Panc1 (cell line): Measurements from ENCODE around the gene GCK. TPM values are rescaled to one million over a fixed set of nuclear protein-coding genes. Genes with fewer than 3 reads are reported as not detected.

Source experiments
- ATAC-seq: fragments of 200-7000 bp; cut with Tn5 transposase; 2 replicates; pipeline ENCODE4 v1.9.1; 2020; ENCODE audit warnings: mild to moderate bottlenecking, moderate library complexity
- BruUV-seq: library from RNA; stranded (reverse); fragments of 400-500 nt; replicated peaks from 2 replicates; lab custom pipeline; 2021; lab: Mats Ljungman, UMichigan
- CTCF ChIA-PET: fragments of 300-600 bp; sonication (Branson Sonifier 250); formaldehyde crosslinking; loops from one replicate; lab custom pipeline; 2022; ENCODE audit warnings: antibody characterized with exemption; lab: Charles Lee
- POLR2A ChIA-PET: fragments of 300-600 bp; sonication (Branson Sonifier 250); formaldehyde crosslinking; loops from one replicate; lab custom pipeline; 2022; ENCODE audit warnings: antibody characterized with exemption; lab: Charles Lee
- DNase-seq: peaks from one replicate; pipeline ENCODE4 v3.0.0-alpha.2; 2010; ENCODE audit warnings: low read depth, low spot score
- H3K27ac ChIP-seq: 2 replicates; pipeline ENCODE4 v1.5.1; 2011; ENCODE audit warnings: mild to moderate bottlenecking, low read length, inconsistent platforms
- H3K27me3 ChIP-seq: fragments of 200-500 bp; sonication (Bioruptor generic); 2 replicates; pipeline ENCODE4 v1.6.0; 2014; ENCODE audit warnings: low read length, inconsistent platforms; ENCODE audit not compliant: control insufficient read depth, insufficient read depth
- H3K36me3 ChIP-seq: fragments of 200-500 bp; sonication (Bioruptor generic); 2 replicates; pipeline ENCODE4 v1.5.1; 2014; ENCODE audit warnings: inconsistent platforms, mild to moderate bottlenecking, low read length, moderate library complexity; ENCODE audit not compliant: control insufficient read depth, insufficient read depth
- H3K4me1 ChIP-seq: 2 replicates; pipeline ENCODE4 v1.5.1; 2011; ENCODE audit warnings: inconsistent platforms, mild to moderate bottlenecking, low read length, moderate library complexity; ENCODE audit not compliant: control insufficient read depth, insufficient read depth
- H3K4me3 ChIP-seq, 2 experiments: 2 replicates each; pipeline ENCODE4 v1.5.1; 2011 to 2012; ENCODE audit warnings: low read depth in 2 of 2, low read length in 2 of 2, mild to moderate bottlenecking in 2 of 2, inconsistent platforms in 1 of 2, moderate library complexity in 1 of 2
- H3K9me3 ChIP-seq: fragments of 200-500 bp; sonication (Bioruptor generic); 2 replicates; pipeline ENCODE4 v1.5.1; 2014; ENCODE audit warnings: low read depth, mild to moderate bottlenecking, inconsistent platforms, low read length, moderate library complexity; ENCODE audit not compliant: control insufficient read depth, insufficient read depth
- POLR2AphosphoS5 ChIP-seq: IDR thresholded peaks from 2 replicates; pipeline ENCODE4 v1.6.1; 2012; ENCODE audit warnings: mild to moderate bottlenecking, low read depth, low read length, moderate library complexity
- SIN3A ChIP-seq: IDR thresholded peaks from 2 replicates; pipeline ENCODE4 v1.6.1; 2012; ENCODE audit warnings: low read depth, mild to moderate bottlenecking, low read length, moderate library complexity, borderline replicate concordance; ENCODE audit not compliant: insufficient read depth
- TCF7L2 ChIP-seq: IDR thresholded peaks from 2 replicates; pipeline ENCODE4 v1.6.1; 2011; ENCODE audit warnings: mild to moderate bottlenecking, low read depth, low read length, inconsistent platforms
- in situ Hi-C: cut with HindIII; loops from 2 replicates; pipeline ENCODE4 v1.10.0; 2016; ENCODE audit warnings: low sequenced_read_pairs, low pct_unique_long_range_greater_than_20kb
- intact Hi-C: fragments of 100-400 bp; cut with micrococcal nuclease; formaldehyde crosslinking; loops from one replicate; pipeline ENCODE4 v1.10.0; 2022; ENCODE audit not compliant: unreplicated experiment
- total RNA-seq: library from RNA; stranded (reverse); gene quantifications from one replicate; pipeline ENCODE4 v1.2.1, GENCODE V29; 2021; ENCODE audit not compliant: unreplicated experiment
- TF ChIP-seq, protein P1 (sequence below): fragments of 450-650 bp; IDR thresholded peaks from 2 replicates; pipeline ENCODE4 v1.5.1; 2017; ENCODE audit warnings: mild to moderate bottlenecking
- TF ChIP-seq, protein P2 (sequence below), 2 experiments: IDR thresholded peaks; 2 replicates each; pipeline ENCODE4 v1.6.1; 2011 to 2012; ENCODE audit warnings: low read depth in 2 of 2, control low read depth in 1 of 2, low read length in 1 of 2, mild to moderate bottlenecking in 1 of 2, moderate library complexity in 1 of 2; ENCODE audit not compliant: insufficient read depth in 1 of 2

Gene GCK
- total RNA-seq, 1 experiment from 2014 or later, result 0.36 TPM

DNA sequence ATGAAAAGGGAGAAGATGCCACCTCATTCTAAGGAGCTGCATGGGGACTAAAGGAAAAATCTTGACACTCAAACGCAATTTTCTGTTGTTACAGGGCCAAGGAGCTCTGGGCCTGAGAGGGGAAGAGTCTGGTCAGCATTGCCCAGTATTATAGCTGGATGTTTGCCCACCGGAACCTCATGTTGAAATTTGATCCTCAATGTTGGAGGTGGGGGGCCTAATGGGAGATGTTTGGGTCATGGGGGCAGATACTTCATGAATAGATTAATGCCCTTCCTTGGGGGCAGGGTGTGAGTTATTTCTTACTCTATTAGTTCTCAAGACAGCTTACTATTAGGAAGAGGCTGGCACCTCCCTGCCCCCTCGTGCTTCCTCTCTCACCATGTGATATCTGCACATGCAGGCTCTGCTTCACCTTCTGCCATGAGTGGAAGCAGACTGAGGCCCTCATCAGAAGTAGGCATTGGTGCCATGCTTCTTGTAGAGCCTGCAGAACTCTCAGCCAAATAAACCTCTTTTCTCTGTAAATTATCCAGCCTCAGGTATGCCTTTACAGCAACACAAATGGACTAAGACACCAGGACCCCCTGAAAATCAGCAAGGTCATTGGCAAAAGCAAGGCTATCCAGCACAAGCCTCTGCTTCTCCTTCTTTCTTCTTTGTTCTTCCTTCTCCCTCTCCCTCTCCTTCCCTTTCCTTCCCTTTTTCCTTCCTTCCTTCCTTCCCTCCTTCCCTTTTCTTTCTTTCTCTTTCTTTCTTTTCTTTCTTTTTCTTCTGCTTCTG is 15.1 kb downstream of the GCK start:
- TF ChIP-seq, protein P1, sequence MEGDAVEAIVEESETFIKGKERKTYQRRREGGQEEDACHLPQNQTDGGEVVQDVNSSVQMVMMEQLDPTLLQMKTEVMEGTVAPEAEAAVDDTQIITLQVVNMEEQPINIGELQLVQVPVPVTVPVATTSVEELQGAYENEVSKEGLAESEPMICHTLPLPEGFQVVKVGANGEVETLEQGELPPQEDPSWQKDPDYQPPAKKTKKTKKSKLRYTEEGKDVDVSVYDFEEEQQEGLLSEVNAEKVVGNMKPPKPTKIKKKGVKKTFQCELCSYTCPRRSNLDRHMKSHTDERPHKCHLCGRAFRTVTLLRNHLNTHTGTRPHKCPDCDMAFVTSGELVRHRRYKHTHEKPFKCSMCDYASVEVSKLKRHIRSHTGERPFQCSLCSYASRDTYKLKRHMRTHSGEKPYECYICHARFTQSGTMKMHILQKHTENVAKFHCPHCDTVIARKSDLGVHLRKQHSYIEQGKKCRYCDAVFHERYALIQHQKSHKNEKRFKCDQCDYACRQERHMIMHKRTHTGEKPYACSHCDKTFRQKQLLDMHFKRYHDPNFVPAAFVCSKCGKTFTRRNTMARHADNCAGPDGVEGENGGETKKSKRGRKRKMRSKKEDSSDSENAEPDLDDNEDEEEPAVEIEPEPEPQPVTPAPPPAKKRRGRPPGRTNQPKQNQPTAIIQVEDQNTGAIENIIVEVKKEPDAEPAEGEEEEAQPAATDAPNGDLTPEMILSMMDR, result no peak
- TF ChIP-seq, protein P2, sequence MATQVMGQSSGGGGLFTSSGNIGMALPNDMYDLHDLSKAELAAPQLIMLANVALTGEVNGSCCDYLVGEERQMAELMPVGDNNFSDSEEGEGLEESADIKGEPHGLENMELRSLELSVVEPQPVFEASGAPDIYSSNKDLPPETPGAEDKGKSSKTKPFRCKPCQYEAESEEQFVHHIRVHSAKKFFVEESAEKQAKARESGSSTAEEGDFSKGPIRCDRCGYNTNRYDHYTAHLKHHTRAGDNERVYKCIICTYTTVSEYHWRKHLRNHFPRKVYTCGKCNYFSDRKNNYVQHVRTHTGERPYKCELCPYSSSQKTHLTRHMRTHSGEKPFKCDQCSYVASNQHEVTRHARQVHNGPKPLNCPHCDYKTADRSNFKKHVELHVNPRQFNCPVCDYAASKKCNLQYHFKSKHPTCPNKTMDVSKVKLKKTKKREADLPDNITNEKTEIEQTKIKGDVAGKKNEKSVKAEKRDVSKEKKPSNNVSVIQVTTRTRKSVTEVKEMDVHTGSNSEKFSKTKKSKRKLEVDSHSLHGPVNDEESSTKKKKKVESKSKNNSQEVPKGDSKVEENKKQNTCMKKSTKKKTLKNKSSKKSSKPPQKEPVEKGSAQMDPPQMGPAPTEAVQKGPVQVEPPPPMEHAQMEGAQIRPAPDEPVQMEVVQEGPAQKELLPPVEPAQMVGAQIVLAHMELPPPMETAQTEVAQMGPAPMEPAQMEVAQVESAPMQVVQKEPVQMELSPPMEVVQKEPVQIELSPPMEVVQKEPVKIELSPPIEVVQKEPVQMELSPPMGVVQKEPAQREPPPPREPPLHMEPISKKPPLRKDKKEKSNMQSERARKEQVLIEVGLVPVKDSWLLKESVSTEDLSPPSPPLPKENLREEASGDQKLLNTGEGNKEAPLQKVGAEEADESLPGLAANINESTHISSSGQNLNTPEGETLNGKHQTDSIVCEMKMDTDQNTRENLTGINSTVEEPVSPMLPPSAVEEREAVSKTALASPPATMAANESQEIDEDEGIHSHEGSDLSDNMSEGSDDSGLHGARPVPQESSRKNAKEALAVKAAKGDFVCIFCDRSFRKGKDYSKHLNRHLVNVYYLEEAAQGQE (IDR thresholded peaks at IDR 0.05; ENCODE audit: insufficient read depth in 1 of 2, low read depth in 2 of 2, low read length in 1 of 2), result no peak
- TF ChIP-seq SIN3A (no peak), TCF7L2 (no peak), POLR2AphosphoS5 (no peak)
- no peak for ATAC-seq
- Histone ChIP-seq H3K27me3 (no peaks in the 10 kb centered on the region), H3K4me1 (no peaks in the 10 kb centered on the region), H3K4me3 (no peak overlapping the region), H3K9me3 (no peaks in the 10 kb centered on the region), H3K36me3 (no peaks in the 10 kb centered on the region), H3K27ac (no peak overlapping the region)
- DNase-seq, result no peak
- in situ Hi-C loops, result no loop called here
- no TSS peak for BruUV-seq
- ChIA-PET POLR2A (no interaction called here), CTCF (no interaction called here)
- intact Hi-C loops, result no loop called here

DNA sequence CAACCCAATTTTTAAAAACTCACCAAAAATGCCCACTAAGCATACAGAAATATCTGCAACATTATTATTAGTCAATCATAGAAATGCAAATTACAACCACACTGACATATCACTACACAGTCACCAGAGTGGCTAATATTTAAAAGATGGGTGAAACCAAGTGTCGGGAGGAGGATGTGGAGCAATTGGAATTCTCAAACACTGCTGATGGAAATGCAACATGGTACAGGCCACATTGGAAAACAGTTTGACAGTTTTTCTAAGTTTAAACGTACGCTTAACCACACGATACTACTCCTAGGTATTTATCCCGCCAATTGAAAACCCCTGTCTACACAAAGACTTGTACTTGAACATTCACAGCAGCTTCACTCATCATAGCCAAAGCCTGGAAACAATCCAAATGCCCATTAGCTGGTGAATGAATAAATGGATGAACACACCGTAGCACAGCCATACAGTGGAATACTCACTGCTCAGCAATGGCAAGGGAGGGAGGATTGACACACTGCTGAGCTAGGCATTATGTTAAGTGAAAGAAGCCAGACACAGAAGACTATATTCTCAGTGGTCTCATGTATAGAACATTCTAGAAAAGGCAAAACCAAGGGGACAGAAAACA is 16.3 kb downstream of the GCK start:
- H3K27me3 ChIP-seq, result no peaks in the 10 kb centered on the region
- ChIA-PET CTCF (no interaction called here), POLR2A (no interaction called here)

More for the DNA sequence above, 16.3 kb downstream of the GCK start:
- BruUV-seq, result no TSS peak
- no peaks in the 10 kb centered on the region for H3K9me3 ChIP-seq
- no peak overlapping the region for H3K4me3 ChIP-seq
- ATAC-seq, result no peak
- H3K27ac ChIP-seq, result no peak overlapping the region
- H3K4me1 ChIP-seq, result no peaks in the 10 kb centered on the region
- no peaks in the 10 kb centered on the region for H3K36me3 ChIP-seq
- TF ChIP-seq, protein P1, result no peak
- TF ChIP-seq SIN3A (no peak), POLR2AphosphoS5 (no peak)
- in situ Hi-C loops, result no loop called here
- DNase-seq, result no peak
- intact Hi-C loops, result no loop called here
